Cardiac fibroblast (primary cell): Measurements from ENCODE around the gene CDK15.

ENCODE experiments used
- DNase-seq, 2 donors: peaks; one replicate each; pipeline versions ENCODE4 v3.0.0 to v3.0.0-alpha.2; 2010; ENCODE audit warnings: low read depth in 2 of 2
- H3K4me3 ChIP-seq, 2 donors: replicated peaks in 1 of 2; 1 replicate in 1 of 2; 2 replicates in 1 of 2; pipeline ENCODE4 v1.5.1; 2011; ENCODE audit warnings: low read depth in 2 of 2, low read length in 2 of 2, mild to moderate bottlenecking in 2 of 2, moderate library complexity in 1 of 2
- TF ChIP-seq, protein P1 (sequence below): IDR thresholded peaks from one replicate; pipeline ENCODE4 v1.5.1; 2011; ENCODE audit warnings: low read depth, mild to moderate bottlenecking, low read length, inconsistent platforms

The CDK15 gene

DNA sequence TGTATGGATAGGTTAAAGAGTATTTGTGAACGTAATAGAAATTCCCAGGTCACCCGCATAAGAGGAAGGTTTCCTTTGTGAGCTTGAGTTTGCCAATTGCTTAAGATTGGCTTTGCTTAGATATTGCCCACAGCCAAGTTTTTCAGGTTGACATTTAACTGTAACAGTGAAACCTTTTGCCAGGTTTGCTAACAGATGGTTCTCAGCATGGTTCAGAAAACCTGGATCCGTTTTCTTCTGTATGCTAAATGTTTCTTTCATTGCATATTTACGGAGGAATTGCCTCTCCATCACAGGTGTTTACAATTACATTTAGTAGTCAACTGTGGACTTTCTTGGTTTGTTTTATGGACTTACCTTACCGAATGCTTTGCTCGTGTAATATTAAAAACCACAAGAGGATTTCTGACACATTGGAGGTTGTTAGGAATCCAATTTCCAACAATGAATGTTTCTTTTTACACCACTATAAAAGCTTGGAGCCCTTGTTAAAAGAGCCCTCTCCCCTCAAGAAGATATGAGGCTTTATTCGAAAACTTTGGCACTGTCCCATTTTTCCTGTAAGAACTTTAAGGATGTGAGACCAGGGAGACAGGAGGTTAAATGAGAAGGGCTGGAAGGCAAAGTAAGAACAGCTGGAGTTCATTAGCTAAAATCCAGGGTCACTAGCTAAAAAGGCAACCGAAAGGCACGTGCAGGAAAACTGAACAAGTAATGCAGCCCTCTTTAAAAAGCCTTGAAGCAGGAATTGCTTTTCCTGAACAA lies 7.8 kb downstream of the CDK15 start:
- peak in 1 of 2 donors; percentile 7 for DNase-seq
- TF ChIP-seq, protein P1, sequence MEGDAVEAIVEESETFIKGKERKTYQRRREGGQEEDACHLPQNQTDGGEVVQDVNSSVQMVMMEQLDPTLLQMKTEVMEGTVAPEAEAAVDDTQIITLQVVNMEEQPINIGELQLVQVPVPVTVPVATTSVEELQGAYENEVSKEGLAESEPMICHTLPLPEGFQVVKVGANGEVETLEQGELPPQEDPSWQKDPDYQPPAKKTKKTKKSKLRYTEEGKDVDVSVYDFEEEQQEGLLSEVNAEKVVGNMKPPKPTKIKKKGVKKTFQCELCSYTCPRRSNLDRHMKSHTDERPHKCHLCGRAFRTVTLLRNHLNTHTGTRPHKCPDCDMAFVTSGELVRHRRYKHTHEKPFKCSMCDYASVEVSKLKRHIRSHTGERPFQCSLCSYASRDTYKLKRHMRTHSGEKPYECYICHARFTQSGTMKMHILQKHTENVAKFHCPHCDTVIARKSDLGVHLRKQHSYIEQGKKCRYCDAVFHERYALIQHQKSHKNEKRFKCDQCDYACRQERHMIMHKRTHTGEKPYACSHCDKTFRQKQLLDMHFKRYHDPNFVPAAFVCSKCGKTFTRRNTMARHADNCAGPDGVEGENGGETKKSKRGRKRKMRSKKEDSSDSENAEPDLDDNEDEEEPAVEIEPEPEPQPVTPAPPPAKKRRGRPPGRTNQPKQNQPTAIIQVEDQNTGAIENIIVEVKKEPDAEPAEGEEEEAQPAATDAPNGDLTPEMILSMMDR, result no peak
- H3K4me3 ChIP-seq, result no peak overlapping the region

DNA sequence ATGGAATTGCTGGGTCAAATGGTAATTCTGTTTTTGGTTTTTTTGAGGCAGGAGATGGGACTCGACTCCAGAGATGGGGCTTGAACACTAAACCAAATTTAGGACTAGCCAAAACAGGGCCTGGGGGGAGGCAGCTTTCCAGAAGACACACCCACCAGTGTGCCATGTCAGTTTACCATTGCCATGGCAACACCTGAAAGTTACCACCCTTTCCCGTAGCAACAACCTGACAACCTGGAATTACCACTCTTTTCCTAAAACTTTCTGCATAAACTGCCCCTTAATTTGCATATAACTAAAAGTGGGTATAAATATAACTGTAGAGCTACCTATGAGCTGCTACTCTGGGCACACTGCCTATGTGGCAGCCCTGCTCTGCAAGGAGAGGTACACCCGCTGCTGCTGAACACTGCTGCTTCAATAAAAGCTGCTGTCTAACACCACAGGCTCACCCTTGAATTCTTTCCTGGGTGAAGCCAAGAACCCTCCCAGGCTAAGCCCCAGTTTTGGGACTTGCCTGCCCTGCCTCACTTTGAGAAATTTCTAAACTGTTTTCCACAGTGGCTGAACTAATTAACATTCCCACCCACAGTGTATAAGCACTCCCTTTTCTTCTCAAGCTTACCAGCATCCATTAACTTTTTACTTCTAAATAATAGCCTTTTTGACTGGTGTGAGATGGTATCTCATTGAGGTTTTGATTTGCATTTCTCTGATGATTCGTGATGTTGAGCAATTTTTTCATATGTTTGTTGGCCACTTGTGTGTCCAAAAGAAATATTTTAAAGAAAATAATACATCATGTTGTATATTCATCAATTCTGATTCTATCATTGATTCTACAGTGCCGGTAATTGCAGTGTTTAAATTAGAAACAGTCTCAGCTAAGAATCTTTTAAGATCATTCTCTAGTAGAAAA lies 10.6 kb downstream of the CDK15 start:
- H3K4me3 ChIP-seq, result no peak overlapping the region
- TF ChIP-seq, protein P1, result no peak
- DNase-seq, result no peak

DNA sequence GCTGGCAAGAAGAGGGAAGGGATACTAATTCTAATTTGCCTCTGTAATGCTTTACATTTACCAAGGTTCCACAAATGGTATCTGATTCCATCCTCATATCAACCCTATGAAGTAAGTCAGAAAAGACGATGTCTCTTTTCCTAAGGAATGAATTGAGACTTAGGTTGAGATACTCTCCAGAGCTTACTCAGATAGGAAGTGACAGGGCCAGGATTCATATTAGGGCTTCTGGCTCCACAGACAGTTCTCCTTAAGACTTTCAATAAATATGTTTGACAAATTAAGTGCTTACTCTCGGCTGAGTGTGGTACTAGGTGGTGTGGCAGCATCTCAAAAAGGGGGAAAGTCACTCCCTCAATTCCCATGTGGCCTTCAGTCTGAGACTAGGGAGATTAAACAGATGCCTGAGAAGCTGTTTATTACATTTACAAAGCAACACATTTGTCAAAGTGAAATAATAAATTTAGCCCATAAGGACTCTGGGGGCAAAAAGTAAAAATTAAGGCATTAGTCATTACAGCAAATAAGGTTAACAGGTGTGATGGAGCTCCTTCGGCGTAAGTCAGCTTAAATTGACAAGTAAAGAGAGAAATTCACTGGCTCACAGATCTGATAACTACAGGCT lies 14.2 kb downstream of the CDK15 start:
- DNase-seq, result no peak
- H3K4me3 ChIP-seq, result no peak overlapping the region

DNA sequence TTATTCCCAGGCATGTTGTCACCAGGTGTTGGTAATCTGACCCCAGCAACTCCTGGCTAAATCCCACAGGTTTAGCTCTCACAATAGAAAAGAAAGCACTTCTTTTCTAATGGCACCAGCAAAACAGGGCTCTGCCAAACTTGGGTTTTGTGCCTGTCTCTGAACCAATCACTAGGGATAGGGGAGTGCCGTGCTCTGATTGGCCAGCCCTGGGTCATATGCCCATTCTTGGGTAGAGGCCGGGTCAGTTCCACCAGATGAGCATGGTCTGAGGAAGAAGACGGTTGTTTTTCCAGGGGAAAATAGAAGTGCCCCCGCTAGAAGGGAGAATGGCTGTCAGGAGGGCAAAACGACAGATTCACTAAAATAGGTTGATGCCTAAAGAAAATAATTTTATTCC lies 14.7 kb downstream of the CDK15 start:
- no peak for DNase-seq
- no peak overlapping the region for H3K4me3 ChIP-seq
- TF ChIP-seq, protein P1, result no peak

More for the DNA sequence above, 14.2 kb downstream of the CDK15 start:
- TF ChIP-seq, protein P1, result no peak

DNA sequence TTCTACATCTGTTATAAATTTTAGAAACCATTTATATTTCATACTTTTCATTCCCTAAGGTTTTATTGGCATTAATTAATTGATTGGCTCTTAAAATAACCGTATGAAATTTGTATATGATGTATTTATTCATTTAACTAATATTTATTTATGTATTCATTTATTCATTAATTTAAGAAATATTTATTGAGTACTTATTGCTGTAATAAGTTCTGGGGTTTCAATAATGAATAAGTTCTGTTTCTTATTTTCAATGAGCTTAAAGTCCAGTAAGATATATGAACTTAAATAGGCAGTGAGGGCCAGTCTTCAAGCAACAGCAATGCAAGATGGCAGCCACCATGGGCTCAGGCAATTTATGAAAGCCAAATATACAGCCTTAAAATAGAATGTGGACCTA lies 17.9 kb downstream of the CDK15 start:
- TF ChIP-seq, protein P1, result no peak
- DNase-seq, result no peak

DNA sequence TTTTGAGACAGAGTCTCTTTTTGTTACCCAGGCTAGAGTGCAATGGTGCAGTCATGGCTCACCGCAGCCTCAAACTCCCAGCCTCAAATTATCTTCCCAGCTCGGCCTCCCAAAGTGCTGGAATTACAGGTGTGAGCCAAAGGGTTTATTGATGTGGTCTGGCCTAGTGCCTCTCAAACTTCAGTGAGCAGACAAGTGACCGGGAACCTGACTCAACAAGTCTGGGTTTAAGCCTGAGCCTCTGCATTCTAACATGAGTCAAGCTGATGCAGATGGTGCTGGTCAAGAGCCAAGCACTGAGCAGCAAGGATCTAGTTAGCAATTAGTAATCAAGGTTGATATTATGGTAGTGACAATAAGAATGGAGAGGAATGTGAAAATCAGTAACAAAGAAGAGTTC lies 21.3 kb downstream of the CDK15 start:
- DNase-seq, result no peak
- H3K4me3 ChIP-seq, result no peak overlapping the region
- TF ChIP-seq, protein P1, result no peak

More for the DNA sequence above, 17.9 kb downstream of the CDK15 start:
- H3K4me3 ChIP-seq, result no peak overlapping the region
